OCI-M1 (cell line): ENCODE results near the gene TIFAB.
A peak's percentile ranks its signal among the peaks of the same experiment; 100 is the strongest.

Experiments used
- DNase-seq: peaks from one replicate; lab custom pipeline; 2025; lab: John Stamatoyannopoulos, UW

Gene TIFAB

DNA sequence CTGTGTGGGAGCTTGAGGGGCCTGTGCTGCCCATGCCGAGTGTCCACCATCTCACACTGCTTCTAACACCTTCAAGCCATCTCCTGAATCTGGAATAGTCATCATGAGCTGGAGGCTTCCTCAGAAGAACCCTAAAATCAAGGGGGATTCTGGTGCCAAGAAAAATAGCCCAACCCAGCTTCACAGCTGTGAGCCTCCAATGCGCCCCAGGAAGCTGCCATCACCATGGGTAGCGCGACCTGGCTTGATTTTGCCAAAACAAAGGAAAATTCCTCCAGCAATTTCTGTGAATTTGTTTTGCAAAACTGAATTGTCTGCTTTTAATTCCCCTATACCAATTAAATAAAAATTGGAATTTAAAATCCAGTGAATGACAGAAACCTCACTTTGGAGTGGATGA, 6.2 kb upstream of the TIFAB start:
- DNase-seq, result no peak

DNA sequence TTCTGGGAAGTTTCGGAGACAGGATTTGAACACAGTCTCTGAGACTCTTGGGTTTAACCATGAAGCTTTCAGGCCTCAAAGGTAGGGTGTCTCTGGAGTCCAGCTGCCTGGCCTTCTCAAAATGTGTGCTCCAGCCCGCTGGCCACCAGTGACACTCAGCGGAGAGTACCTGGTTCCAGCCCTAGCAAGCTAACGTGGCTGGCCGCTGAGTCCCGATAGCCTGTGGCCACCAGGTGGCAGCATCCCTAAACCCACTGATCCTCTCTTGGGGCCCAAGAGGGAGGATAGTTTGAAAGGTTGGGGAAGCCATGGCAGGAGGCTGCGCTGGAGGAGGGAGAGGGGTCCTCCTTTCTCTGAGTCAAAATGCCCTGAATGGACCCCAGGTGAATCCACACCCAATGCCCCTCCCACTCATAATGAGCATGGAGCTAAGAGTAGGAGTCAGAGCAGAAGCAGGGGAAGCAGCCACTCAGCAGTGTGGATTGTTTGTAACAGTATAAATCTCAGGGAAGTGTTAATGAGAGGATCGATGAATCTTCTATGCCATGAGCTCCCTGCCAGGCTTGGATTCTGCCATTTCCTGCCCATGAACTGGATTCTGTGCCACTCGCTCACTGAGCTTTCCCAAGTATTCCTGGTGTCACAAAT, 5.4 kb upstream of the TIFAB start:
- DNase-seq, result peak; percentile 93

DNA sequence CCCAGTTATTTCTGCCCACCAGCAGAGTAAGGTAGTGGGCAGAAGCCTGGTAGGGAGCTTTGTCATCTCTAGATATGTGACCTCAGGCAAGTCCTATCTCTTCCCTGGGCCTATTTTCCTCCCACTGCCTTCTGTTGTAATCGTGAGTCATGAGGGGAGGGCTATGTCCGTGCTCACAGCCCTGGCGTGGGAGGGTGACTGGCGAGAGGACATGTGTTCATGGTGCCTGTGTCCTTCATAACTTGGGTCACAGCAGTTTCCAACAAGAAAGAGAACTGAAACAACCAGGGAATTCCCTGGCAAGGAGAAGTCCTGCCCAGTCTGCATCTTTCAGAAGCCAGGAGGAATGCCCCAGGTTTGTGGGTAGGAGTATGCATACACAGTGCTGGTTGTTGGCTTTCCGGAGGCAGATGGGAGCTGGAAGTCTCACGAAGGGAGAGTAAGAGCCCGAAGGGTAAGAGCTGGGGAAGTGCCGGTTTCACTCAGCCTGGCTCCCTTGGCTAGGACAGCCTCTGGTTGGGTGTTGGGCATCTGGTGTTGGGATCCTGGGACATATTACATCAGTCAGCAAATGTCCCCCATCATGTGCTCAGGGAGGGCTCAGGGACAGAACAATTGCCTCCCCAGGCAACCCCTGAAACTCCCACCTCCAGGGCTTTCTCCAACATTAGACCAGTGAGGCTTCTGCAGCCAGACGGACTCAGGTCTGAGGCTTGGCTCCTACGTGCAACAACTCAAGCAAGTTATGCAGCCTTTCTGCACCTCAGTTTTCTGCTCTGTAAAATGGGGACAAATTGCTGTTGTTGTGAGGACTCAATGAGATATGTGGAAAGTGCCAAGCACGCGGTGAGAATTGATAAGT, 4.3 kb upstream of the TIFAB start:
- peak; percentile 93 for DNase-seq

DNA sequence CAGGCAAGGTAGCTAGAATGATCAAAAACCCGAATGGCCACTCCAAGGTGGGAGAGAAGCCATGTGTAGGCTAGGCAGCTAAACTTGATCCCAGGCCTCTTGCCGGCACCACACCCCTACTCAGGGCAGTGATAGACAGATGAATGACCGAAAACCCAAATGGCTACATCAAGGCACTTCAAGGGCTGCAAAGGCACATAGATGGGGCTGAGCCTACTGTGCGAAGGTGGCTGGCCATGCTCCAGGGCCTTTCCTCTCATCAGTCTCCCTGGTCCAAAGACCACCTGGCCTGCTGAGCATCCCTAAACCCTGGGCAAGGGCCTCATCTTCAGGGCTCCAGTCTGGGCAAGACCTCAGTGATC, 3.7 kb upstream of the TIFAB start:
- DNase-seq, result no peak

DNA sequence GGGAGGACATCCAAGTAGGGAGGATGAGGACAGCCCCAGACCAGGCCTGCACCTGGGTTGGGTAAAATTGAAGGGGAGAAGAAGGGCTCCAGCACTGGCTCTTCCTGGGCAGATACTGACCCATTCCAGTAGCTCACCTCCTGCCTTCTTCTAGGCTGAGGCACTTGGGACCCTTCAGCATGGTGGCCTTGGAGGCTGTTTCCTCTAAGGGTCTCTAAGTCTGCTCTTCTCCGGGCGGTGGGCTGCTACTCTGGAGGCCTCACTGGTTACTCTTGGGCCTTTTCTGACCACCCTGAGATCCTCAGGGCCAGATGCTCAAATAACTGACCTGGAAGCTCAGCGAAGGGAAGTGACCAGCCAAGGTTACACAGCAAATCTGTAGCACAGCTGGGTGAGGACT, 2.8 kb upstream of the TIFAB start:
- DNase-seq, result no peak

DNA sequence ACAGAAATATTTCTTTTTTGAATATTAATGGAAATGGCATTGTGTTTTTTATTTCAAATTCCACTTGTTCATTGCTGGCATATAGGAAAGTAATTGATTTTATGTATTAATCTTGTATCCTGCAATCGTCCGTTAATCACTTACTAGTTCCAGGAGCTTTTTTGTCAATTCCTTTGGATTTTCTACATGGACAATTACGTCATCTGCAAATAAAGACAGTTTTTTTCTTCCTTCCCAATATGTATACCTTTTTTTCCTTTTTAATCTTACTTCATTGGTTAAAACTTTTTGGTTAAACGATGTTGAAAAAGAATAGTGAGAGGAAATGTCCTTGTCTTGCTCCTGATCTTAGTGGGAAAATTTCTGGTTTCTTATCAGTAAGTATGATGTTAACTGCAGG, 1.5 kb upstream of the TIFAB start:
- DNase-seq, result no peak

DNA sequence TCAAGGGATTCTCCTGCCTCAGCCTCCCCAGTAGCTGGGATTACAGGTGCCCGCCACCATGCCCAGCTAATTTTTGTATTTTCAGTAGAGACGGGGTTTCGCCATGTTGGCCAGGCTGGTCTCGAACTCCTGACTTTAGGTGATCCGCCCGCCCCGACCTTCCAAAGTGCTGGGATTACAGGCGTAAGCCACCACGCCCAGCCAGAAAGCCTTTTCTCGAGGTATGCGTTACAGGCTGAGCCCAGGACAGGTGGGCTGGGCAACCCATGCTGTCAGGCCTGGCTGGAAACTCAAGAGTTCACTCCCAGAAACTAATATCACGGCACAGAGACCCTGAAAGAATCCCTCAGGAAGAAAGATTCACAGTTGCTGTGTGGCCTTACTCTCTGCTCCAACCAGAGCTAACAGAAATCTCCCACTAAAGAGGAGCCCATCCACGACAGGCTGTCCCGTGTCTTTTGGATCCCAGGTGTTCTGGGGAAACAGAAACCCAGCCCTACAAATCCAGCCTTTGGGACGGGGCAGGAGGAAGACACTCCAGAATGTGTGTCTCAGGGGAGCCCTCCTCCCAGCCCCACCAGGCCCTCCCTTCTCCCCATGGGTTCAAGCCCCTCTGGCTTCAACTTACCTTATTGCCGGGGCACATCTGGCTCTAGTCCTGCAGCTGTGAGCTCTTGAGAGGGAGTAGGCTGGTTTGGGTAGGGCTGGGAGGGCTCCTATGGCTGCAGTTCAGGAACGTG, 400 bp downstream of the TIFAB start:
- DNase-seq, result no peak

DNA sequence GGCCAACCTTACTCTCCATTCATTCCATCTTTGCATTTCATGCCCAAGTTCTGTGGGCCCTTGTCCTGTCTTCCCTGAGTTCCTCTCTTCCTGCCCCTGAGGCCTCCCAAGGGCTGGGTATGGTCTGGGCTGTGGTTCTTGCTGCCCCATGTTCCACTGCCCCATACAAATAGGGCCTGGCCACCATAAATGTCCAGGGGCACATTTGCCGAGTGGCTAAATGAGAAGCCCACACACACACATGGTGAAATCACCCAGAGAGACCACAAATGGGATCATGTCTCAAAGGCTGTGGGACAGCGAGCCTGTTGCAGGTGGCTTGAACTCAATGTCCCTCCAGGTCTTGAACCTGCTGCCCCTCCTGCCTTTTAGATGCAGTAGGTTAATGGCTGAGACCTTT, 1.2 kb downstream of the TIFAB start:
- no peak for DNase-seq

DNA sequence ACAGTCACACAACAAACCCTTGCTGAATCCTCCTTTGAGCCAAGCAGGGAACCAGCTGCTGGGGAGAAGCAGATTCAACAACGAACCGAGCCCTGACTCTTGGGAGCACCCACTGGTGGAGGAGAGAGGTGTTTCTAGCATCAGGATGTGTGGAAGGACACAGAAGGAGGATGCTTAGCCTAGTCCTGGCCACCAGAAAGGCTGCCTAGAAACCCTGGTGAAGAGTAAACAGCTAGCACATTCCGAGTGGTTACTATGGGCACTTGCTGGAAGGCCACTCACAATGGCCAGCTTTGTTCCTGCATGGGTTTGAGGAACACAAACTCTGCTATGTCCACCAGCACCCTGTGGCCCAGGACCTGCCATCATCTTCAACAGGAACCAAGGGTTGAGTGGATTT, 1.8 kb downstream of the TIFAB start:
- DNase-seq, result no peak

DNA sequence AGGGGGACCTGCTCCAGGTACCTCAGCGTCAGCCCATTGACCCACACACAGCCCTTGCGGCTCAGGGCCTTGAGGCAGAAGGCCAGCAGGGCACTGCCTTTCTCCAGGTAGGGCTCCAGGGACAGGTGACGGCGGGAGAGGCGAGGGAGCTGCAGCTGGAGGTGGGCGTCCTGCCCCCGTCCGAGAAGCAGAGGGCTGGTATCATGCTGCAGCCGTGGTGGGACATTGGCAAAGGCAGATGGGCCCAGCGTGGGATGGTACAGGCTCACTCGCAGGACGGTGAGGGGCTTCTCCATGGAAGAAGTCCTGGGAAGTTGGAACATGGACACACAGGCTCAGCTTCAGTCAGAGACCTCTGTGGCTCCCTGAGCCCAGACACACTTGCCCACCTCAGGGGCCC, 2.5 kb downstream of the TIFAB start:
- no peak for DNase-seq

DNA sequence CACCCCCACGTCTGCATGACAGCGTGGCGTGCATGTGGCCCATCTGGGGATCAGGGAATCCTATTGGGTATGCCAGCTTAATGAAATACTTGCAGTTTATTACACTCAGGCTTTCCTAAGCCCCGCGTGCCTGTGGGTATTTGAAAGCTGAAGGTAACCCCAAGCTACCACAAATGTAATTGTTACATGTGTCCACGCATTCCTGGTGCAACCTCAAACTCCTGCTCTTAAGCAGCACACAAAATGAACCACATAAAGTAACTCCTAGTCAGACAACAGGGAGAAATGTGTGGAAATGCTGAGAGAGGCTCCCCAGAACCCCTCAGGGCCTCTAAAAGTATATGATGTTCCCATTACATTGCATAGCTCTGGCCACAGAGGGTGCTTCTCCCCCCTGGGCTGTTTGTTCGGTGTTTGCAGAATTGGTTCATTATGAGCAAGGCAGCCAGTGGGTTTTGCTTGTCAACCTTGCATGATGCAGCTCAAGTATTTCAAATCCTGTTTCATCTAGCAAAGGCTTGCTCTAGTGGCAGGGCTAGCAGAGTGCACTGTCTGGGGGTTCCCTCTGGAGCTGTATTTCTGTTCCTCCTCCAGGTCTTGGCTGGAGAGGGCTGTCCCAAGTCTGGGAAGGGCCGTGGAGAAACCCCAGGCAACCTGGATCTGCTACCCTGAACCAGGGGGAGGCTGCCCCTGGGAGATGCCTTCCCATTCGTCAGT, 3.2 kb downstream of the TIFAB start:
- DNase-seq, result no peak

DNA sequence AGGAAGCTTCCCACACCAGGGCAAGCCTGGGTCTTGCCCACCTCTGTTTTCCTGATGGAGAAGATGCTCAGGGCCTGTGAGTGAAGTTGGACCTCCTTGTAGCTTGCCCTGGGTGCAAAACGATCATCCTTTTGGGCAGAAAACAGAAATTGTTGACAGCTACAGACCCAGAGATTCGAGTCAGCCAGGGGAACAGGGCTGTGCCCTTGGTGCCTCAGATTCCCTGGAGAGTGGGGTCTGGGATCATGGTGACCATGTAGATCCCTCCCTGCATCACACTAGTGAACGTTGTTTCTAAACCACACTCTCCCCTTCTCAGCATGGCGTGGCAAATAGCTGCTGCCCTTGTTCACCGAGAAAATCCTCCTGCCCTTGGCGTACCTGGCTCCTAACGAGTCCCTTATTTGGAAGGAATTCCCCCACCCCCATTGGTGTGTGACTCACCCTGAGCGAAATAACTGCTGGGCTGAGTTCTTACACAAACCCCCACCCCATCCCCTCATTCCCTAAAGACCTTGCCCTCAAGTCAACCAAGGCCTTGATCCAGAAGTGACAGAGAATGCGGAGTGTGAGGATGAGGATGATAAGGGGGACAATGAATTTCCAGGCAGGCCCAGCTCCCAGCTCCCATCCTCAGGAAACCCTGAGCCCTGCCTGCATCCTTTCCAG, 3.9 kb downstream of the TIFAB start:
- DNase-seq, result no peak

DNA sequence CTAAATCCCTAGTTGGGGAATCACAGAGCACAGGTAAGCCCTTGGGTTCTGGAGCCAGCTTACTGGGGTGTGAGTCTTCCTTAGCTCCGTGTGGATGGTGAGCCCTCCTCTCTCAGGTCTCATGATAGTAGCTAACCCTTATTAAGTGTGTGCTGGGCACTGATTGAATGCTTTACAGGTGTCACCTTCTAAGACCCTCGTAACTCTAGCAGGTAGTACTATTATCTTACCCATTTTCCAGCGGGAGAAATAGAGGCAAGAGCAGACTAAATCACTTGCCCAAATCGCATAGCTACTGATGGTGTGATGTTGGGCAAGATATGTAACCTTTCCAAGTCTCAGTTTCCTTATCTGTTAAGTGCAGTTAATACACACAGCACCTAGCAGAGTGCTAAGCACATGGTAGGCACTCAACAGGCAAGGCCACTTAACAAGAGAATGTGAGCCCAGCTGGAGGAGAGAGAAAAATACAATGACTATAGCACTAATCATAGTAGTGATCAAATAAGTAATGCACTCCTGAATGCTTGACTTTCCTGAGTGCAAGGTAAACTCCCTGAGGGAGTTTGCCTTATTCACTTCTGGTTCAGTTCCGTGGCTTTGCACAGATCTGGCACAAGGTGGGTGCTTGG, 4.7 kb downstream of the TIFAB start, which contains the start of gene DCANP1:
TSS of gene DCANP1 (minus strand) at position 51 of the 632 bp plus-strand sequence. CDS start 240 bp downstream, outside the sequence.
- DNase-seq, result no peak

DNA sequence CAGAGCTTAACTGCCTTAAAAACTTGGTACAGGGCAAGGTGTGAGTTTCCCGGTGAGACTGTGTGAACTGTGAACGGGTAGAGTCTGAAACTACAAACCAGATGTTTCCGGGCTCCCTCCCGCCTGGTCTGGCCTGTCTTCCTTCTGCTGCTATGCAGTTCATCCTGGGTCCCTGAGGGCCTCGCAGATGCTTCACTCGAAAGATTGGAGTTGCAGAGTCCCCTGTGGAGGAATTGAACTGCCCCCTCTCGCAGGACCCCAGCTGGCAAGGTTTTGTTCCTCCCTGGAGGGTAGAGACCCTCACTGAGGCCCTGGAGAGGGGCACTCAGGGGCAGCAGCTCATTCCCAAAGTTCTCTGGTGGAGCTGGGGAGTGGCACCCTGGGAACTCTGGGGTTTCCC, 5.5 kb downstream of the TIFAB start:
- no peak for DNase-seq

DNA sequence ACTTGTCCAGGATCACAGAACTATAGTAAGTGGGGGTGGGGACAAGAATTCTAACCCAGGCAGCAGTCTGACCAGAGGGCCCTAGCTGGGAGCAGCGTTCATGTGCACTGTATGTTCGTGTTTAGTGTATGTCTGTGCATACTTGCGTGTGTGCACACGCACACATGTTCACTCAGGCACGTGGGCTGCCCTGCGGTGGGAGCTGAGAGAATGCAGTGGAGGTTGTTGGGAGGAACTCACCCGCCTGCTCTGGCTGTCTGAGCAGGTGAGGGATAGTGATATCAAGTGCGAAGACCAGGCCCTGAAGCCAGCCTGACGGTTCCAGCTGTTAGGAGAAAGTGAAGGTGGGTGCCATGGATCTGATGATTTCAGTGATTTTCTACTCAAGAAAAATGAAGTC, 5.9 kb downstream of the TIFAB start:
- no peak for DNase-seq

DNA sequence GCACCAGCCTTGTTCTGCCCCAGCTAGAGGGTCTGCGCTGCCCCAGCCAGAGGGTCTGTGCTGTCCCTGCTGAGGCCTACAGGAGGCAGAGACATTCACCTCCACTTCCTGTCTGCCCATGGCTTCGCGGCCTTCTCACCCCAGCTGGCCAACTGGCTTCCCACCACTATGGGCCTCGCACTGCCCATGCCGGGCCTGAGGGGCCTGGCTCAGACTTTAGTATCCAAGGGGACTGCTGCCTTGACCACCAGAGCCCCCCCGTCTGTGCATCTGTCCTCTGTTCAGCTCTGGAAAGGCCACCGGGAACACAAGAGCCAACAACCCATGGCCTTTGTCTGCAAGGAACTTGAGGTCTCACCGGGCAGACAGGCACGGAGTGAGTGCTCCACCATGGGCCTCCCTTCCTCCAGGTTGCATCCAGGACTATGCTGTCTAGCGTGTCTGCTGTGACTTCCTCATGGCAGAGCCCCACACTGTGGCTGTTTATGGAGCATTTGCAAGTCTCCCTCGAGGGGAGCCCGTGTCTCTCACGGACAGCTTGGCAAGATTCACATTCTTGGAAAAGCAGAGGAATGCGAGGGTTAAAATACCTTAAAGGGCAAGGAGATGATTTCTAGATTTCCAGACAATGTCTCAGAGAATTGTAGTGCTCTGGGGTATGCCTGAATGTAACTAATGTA, 6.7 kb downstream of the TIFAB start:
- DNase-seq, result no peak

DNA sequence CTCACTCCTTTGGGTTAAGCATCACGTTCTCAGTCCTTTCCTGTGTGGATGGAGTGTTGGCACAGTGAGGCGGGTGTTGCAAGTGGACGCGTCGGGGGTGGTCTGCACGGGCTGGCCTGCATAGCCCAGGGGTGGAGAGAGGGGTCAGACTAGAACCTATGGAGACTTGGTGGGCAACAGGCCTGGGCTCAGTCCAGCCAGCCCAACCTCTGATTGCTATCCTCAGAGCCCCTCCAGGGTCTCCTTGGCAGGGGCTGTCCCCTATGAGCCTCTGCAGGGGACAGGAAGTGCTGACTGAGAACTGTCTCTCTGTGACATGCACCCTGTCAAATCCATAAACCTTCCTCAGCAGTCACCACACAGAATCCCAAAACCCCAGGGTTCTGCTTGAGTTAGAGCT, 7.3 kb downstream of the TIFAB start:
- no peak for DNase-seq

DNA sequence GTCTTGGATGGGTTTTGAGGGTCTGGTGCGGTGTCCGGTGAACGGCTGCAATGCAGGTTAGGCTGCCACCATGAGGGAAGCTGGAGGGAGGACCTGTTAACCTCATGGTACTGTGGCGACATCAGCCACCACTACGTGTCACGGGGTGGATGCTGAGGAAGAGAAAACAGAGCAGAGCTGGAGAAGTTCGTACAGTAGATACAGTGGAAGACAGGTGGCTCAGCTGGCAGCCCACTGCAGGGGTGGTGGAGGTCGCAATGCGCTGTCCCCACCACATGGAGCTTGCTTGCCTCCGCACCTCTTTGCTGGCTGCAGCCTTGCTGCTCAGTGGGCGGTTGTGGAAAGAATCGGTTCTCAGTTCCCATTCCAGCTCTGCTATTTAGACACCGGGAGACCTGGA, 7.8 kb downstream of the TIFAB start:
- DNase-seq, result no peak

DNA sequence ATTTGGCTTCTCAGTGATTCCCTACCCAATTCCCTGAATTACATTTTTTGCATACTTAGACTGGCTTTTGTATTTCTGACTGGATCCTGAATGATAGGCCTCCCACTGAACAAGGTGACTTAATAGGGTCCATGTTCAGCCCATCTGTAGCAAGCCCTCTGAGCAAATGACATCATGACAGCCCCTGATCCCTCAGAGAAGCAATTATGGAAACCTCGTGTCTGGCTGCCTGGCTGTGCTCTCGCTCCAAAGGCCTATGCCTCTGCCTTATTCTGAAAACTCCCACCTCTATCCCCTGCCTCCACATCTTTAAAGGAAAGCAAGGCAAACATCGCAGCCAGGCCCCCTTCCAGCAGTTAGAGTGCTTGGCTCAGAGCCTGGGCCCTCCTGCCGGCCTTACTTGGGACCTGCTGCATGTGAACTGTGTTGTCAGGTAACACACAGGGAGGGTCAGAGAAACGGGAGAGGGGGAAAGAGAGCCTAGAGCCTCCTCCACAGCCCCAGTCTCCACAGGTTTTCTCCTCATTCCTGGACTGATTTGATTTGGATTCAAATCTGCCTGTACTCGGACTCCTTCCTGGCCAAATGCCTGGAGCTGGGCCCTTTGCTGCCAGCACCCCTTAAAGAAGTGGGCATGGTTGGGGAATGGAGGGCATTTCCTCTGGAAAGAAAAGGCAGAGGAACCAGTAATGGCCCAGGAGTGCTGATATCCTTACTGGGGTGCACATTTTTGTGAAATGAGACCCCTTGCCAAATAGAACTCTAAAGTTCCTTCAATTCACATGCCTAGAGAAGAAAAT, 8.8 kb downstream of the TIFAB start:
- no peak for DNase-seq
